HT-29 (cell line): ENCODE data around the gene DIAPH2. TPM values are rescaled to one million over a fixed set of nuclear protein-coding genes. Genes with fewer than 3 reads are reported as not detected.

Source experiments
- DNase-seq: peaks from one replicate; pipeline ENCODE4 v3.0.0-alpha.2; 2015; ENCODE audit warnings: low spot score
- total RNA-seq: library from RNA; depleted of rRNA; stranded (reverse); fragments of >200 nt; shearing (Covaris generic); gene quantifications from 2 replicates; pipeline ENCODE4 v1.2.3, GENCODE V29; 2014

The DIAPH2 gene
- total RNA-seq, 1 experiment from 2014 or later, result 8.0 TPM

DNA sequence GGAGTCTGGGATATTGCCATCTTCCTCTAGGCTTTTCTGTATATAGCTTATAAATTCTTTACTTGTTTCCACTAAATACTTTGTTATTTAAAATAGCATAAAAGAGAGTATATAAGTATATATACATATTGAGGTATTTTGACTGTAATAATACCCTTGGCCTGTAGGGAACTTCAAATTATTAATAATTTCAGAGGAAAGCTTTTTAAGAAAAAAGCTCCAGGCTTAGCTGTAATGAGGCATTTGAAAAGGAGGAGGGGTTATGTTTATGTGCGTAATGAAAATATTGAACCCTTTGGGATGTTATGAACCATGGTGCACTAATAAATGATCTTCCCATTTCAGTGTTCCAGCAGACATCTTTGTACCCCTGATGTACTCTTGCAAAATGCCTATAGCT lies 777.1 kb downstream of the DIAPH2 start:
- DNase-seq, result no peak

DNA sequence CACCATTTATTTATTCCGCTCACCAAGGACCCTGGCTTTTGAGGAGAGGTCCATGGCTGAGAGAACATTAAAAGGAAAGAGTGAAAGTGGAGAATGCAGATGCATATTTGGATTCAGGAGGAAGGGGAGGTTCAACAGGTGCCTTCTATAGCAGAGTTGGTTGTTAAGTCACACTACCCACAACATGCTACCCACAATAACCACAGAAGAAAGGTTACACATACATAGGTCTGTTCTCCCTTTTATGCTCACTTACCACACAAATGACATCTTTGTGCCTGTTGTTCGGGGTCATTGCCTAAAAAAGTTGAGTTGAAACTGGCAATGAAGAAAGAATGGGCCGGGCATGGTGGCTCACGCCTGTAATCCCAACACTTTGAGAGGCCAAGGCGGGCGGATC lies 786.4 kb downstream of the DIAPH2 start:
- no peak for DNase-seq

DNA sequence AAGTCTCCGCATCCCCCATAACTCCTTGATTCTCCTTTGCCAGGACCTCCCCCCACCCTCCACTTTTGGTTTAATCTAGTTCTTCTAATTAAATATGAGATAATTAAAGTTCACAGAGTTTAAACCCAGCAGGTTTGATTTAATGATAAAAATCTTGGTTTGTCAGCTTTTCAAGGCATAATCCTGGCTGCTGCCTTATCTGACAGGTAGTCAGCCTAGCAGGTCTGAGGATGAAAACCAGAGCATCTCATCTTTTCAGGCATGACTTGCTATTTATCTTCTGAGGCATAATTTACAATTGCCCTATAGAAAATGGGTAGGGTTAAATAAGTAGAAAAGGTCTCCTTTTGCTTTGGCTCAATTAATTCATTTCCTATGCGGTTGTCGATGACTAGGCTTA lies 790.3 kb downstream of the DIAPH2 start:
- no peak for DNase-seq

DNA sequence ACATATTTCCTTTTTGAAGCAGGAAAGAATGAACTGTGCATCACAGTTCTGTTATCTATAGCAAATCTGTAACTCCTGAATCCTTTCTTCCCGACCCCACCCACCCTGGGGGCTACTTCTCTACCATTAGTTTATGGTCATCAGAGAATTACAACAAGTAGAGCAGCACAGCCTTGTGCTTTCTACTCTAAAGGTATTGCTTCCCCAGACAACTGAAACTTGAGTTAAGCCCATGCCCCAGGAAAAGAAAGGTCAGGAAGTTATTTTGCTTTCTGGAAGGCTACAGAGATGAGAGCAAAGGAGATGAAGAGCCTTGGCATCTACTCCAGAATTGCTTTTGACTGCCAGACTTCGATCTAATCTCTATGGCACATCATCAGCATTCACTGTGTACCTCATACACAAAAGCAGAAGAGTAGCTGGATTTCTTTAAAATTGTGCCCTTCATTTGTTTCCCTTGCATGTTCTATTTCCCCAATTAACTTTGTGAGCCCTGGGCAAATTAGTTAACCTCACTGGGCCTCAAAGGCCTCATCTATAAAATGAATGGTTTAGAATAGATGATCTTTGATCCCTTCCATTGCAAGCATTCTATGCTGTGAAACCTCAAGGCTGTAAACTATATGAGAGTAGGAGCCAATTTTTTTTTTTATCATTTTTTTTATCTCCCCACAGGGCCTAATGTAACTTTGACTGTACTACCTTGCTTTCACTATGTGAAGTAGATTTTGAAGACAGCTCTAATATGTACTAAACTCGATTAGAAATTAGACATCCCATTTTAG lies 794.7 kb downstream of the DIAPH2 start:
- no peak for DNase-seq

DNA sequence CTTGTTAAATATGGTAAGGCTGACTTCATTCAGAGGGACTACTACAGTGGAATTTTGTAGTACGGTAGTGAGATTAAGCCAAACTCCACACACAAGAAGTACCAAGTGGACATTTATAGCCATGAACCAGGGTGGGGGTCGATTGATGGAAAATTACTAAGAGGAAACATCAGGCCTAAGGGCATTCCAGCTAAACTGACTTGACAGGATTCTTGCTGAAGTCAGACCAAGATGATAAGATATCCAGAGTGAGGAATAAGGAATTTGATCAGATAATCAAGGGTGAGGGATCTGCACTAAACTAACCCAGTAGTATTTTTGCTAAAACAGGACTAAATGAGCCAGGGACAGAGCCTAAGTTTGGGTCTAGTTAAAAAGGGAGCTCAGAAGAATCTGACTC lies 796.6 kb downstream of the DIAPH2 start:
- DNase-seq, result no peak

DNA sequence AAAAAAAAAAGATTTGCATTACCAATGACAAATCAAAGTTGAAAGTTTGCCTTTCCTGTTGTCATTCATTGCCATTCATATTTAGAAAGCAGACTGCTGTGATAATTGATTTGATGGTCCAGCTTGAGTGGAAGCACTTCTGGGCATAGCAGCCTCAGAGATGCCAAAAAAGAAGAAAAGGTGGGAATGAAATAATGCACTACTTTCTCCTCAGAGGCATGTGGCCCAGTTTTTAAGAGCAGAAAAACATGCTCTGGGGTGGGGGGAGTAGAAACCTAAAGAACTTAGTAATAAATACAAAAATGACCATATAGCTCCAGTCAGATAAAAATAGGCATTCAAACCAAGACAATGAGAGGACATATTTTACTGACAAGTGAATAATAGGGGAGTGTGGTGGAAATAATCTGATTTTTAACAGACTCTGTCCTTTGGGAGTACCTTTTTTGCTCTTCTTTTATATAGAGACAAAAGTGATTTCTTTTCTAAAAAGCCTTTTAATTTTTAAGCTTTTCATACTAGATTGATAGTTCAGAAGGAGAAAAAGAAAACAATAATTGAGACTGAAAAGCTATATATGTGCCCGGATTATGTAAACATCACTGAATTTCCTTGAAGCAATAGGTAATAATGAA lies 798.1 kb downstream of the DIAPH2 start:
- DNase-seq, result no peak

DNA sequence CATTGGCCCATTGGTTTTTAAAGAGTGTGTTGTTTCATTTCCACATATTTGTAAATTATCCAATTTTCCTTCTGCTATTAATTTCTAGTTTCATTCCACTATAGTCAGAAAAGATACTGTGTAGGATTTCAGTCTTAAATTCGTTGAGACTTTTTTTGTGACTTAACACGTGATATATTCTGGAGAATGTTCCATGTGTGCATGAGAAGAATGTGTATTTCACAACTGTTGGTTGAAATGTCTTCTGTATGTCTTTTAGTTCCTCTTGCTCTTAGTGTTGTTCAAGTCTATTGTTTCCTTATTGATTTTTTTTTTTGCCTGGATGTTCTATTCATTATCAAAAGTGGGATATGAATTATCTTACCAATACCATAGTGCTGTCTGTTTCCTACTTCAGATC lies 806.0 kb downstream of the DIAPH2 start:
- no peak for DNase-seq

DNA sequence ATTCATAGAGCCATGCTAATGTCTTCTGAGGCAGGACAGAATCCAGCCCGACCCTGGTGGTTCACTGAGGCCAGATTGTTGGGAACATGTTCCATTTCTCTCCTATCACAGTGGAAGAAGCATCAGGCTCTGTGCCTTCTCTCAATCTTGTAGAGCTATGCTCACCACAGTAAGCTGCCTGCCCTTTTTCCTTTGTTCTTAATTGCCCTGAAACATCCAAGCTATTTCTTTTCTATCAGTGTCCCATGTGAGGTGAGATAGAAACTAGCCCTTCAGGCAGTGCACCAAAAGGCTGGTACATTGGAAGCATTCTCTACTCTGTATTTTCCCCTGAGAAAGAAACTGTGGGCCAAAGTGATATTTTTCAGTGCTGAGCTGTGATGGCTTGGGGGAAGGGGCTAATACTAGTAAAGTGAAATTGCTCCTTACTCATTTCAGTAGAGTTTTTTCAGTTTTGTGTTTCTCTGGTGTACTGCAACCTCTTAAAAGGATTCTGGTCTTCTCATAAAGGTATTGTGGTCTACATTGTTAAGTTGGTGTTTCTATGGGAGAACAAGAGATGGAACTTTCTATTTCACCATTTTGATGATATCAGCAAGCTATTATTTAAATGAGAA lies 810.2 kb downstream of the DIAPH2 start:
- DNase-seq, result no peak

DNA sequence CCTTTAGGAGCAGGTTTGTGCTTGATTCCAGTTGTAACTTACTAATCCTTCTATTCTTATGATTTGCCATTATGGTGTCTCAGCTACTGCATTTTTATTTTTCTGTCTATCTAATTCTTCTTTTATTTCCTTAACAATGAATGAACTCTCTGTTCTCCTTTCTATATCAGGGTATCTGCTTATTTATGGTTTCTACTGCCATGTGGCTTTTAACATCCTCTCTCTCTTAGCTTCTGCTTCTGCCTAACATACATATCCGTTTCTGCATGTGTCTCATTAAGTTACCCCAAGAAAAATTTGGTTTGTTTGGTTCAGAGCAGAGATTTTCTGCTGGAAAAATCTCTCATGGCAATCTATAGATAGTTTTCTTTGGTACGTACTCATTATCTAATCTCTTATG lies 813.5 kb downstream of the DIAPH2 start:
- DNase-seq, result no peak

DNA sequence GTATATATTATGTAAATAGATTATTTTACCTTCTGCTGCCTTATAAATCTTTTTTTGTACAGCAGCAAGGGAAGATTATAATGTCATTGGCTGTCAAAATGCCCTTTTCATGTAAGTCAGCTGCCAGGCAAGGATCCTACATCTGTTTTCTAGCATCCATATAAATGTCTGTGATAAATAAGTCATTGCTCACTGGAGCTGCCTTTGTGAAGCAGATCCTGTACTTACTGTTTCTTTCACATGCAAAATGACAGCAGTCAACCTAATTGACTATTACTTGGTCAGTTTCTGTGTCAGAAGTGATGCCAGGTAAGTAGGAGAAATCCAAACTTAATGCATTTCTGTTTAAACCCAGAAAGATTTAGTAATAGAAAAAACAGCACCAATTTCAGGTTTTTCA lies 819.8 kb downstream of the DIAPH2 start:
- no peak for DNase-seq

DNA sequence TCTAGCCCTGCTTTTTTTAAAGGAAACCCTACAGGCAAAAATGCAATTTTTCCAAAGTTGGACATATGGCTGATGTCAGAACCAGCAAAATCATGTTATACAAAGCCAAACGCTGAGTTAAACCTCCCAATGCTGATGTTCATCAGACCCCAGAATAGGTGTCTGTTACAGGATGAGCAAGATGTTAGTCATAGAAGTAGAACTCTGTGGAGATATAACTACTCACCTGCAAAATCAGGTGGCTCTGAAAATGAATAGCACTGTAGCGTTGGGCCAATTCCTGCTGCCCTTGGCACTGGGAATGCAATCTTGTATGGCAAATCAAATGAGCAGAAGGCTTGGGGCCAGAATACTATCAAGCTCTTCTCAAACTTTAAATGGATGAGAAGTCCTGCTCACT lies 833.1 kb downstream of the DIAPH2 start:
- DNase-seq, result no peak

DNA sequence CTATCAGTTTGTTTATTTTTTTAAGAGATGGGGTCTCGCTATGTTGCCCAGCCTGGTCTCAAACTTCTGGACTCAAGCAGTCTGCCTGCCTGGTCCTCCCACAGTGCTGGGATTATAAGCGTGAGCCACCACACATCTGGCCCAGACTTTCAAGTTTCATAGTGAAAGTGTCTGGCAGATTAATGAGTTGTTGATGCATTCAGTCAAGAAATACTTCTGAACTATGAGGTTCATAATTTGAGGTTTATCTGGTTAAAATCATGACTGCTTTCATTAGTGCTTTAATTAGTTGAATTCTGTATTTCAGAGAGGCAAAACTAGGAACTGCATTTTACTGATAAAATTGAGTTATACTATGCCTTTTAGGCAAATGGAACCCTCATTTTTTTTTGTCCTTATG lies 837.7 kb downstream of the DIAPH2 start:
- DNase-seq, result no peak

DNA sequence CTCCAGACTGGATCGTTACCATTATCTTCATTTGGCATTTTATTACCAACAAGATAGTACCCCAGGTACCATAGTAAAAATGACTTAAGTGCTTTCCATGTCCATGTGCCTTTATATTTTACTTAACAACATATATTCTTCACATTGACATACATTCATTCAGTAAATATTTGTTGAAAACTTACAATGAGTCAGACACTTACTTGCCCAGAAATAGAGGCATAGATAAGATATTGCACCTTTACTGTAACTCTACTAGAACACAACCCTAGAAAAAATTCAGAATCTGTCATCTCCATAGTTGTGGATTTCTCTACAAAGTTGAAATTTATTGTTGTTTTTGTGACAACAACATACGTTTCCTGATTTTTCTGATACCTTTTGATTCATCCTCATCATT lies 839.7 kb downstream of the DIAPH2 start:
- DNase-seq, result no peak

DNA sequence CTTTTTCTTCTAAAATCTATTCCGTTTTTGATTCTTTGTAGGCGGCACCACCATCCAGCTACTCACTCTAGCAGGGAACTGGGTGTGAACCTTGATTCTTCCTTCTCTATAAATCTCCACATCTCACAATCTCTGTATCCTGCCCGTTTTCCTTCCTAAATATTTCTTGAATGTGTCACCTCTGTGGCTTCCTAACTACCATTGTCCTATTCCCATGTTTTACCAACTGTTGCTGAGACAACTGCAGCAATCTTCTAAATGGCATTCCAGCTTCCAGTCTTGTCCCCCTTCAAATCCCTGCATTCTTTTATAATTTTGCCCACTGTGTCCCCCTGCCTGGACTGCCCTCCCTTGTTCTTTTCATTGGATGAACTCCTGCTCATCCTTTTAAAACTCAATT lies 840.4 kb downstream of the DIAPH2 start:
- DNase-seq, result peak; percentile 9

DNA sequence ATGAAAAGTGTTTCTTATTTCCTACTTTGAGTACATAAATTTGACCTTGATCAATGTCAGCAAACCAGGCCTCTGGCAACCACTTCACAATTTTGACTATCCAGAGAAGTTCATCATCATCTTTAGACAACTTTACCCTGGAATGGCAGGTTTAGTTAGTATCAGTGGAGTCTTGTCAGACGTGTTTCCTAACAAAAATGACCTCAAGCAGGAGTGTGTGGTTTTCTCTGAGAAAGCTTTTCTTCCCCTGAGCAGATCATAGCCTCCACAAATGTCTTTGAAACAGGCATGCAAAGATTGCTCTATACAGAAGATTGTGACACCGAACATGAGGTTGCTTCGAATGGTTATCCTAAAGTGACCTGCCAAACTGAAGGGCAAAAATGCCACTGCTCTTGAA lies 841.3 kb downstream of the DIAPH2 start:
- no peak for DNase-seq

DNA sequence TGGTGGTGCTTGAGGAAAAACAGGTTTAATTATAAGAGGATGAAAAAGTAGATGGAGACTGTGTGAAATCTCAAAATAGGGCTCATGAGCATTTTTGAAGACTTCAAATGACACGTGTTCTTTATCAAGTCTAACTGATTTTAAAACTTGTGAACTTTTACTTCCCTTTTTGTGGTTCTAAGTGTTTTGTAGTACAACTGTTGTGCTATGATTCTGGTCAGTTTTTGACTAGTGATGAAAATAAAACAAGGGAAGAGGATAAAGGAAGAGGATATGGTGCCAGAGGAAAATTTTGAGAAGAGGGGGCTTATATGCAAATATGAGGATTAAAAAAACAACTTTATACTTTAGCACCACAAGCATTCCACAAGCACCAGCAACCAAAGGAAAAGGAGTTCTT lies 843.1 kb downstream of the DIAPH2 start:
- DNase-seq, result no peak

DNA sequence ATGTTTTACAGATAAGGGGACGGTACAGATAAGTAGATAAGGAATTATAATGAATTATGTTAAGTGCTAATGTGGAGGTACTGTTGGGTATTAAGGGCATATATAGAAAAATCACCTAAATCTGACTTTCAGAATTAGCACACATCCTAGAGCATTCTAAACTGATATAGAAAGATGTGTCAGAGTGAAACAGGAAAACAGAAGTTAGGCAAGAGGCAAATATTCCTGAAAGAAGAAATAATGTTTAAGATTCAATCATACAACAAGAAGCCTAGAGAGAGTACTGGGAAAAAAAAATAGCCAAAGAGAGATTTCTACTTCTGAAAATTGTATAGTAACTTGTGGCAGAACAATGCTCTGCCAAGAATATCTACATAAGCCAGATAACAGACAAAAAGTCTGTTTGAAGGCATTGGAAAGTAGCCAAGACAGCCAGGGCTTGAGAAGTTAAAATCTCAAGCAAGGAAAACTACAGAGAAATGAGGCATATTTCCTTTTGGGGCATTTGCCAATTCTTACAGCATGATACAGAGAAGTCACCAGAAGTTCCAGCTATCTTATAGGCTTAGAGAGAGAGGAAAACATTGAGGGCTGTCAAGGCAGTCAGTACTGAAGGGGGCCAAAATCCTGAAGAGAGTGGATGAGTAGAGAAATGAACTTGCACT lies 845.0 kb downstream of the DIAPH2 start:
- no peak for DNase-seq

DNA sequence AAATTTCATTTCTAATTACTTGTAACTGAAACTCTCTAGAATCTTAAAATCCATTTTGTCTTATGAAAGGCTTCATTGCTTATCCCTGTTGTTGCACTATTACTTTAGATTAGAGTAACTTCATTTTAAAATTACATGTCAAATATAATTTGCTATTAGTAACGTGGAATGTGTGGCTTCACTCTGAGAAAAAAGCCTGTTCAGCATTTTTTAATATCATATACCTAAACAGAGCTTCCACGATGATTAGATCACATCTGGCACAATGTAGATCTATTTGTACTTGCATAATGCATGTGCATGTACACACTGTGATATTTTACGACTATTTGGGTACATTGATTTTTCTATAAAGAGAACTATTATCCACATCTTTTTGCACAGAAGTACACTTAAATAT lies 847.2 kb downstream of the DIAPH2 start:
- no peak for DNase-seq

DNA sequence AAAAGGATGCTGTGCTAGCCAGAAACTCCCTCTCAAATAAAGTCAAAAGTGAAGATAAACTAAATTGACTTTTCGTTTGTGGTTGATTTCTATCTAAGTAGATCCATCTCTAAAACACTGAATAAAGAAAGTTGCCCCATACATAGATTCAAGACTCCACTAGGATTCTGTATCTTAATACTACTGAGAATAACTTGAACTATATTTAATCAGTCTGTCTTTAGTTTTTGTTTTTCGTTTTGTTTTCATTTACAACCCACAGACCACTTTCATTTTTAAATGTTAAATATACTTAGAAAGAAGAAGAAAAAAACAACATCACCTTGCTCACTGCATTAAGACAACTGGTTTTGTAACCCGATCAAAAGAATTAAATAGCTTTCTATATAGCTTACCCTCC lies 854.1 kb downstream of the DIAPH2 start:
- DNase-seq, result no peak

DNA sequence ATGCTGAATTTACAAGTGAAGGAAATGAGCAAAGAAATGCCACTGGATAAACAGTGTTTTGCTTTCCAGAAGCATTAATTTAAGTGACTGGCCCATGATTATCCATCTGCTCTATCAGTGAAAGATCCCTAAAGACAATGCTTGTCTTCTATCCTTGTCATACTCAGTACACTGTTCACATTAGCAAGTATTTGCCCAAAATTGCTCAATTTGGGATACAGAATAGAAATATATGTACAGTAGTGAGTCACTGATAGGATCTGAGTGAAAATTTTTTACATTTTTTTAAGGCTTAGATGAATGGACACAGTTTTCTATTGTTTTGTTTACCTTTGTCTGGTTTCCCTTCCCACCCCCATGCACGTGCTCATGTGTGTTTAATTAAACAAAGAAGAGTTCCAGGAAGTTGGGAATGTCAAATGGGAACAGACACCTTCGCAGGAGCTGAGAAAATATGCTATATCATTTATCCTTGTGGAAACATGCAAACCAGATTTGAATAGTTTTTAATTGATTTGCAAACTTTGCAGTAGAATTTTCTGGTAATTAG lies 855.4 kb downstream of the DIAPH2 start:
- no peak for DNase-seq

DNA sequence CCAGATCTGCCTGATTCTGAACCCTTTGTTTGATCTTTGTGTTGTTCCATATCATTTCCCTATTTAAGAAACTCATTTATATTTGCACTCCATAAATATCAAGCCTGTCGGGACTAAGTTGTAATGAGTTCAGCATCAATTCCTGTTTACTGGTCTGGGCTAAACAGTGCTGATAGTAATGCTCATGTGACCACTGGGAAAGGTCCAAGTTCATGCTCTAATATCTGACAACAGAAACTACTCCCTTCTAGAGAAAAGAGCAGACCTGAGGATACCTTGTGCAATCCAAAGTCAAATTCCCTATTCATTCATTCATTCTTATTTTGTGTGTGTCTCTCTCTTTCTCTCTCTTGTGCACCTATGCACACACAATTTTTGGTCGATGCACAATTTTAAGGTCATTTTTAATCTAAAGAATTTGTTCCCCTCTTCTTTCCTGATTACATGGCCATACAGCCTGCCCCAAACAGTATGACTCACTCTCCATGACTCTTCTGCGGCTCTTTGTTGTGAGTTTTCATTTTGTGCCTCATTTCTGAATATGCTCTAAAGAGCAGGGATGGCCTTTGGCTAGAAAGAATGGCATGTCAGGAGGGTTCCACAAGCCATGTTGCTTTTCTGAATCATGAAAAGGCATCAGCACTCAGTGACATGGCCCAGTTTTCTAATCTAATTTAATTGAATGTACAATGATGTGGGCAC lies 863.4 kb downstream of the DIAPH2 start:
- DNase-seq, result no peak

DNA sequence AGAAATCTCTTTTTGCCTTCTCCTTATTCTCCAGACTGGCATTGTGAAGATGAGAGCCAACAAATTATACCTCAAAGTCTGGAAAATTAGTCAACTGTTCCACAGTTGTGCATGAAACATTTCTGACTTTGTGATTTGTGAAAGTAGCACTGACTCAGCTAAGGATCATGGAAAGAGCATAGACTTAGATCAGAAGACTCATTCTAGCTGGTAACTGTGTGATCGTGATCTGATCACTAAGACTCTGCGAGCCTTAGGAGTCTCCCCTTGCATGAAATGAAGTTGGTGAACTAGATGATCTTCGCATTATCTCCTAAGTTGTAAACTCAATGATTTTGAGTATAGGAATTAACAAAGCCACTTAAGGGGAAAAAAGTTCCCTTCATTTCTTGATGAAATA lies 867.2 kb downstream of the DIAPH2 start:
- no peak for DNase-seq
